ENCODE data around the gene CD109.
"Not testable (repeated sequence)": the region's sequence is repeated elsewhere in the genome, so short reads cannot be mapped to it uniquely, and the experiment has no call there.

CD109 gene

GRCh38 chr6:73702444-73702843 lies 6.4 kb downstream of the CD109 start:
- Histone ChIP-seq H3K36me3 (replicated peaks) (no peaks in the 10 kb centered on the region), H3K27me3 (ENCODE audit: low read depth) (no peaks in the 10 kb centered on the region), H3K9me3 (no peaks in the 10 kb centered on the region), H3K4me3 (no peak overlapping the region), H3K4me1 (no peaks in the 10 kb centered on the region; the same call in 1 of the 2 replicates)
- in situ Hi-C loops (cut with MboI; ENCODE audit: low sequenced_read_pairs) = no loop called here
- DNase-seq (ENCODE audit: low spot score in 2 of 2) = no peak

- DNase-seq (ENCODE audit: low spot score in 2 of 2) = no peak
- in situ Hi-C loops (cut with MboI; ENCODE audit: low sequenced_read_pairs) = no loop called here
- no peaks in the 10 kb centered on the region for H3K27me3 ChIP-seq (ENCODE audit: low read depth)
- no peak overlapping the region for H3K4me3 ChIP-seq
- H3K9me3 ChIP-seq = no peaks in the 10 kb centered on the region
- no peaks in the 10 kb centered on the region; the same call in 1 of the 2 replicates for H3K4me1 ChIP-seq
- no peaks in the 10 kb centered on the region for H3K36me3 ChIP-seq (replicated peaks)
These were observed 7.5 kb downstream of the CD109 start for GRCh38 chr6:73703466-73703865.

GRCh38 chr6:73704260-73704659 lies 8.3 kb downstream of the CD109 start:
- in situ Hi-C loops (cut with MboI; ENCODE audit: low sequenced_read_pairs) = no loop called here
- Histone ChIP-seq H3K4me1 (no peaks in the 10 kb centered on the region; the same call in 1 of the 2 replicates), H3K27me3 (ENCODE audit: low read depth) (no peaks in the 10 kb centered on the region), H3K36me3 (replicated peaks) (no peaks in the 10 kb centered on the region), H3K4me3 (no peak overlapping the region), H3K9me3 (no peaks in the 10 kb centered on the region)
- DNase-seq (ENCODE audit: low spot score in 2 of 2) = no peak

- H3K36me3 ChIP-seq (replicated peaks) = no peaks in the 10 kb centered on the region
- H3K4me3 ChIP-seq = no peak overlapping the region
- in situ Hi-C loops (cut with MboI; ENCODE audit: low sequenced_read_pairs) = no loop called here
- no peaks in the 10 kb centered on the region for H3K9me3 ChIP-seq
- H3K27me3 ChIP-seq (ENCODE audit: low read depth) = no peaks in the 10 kb centered on the region
- no peaks in the 10 kb centered on the region; the same call in 1 of the 2 replicates for H3K4me1 ChIP-seq
- DNase-seq (ENCODE audit: low spot score in 2 of 2) = no peak
These were observed 8.8 kb downstream of the CD109 start for GRCh38 chr6:73704798-73705197.

- in situ Hi-C loops (cut with MboI; ENCODE audit: low sequenced_read_pairs) = no loop called here
- Histone ChIP-seq H3K36me3 (replicated peaks) (no peaks in the 10 kb centered on the region), H3K27me3 (ENCODE audit: low read depth) (no peaks in the 10 kb centered on the region), H3K4me3 (no peak overlapping the region), H3K9me3 (no peaks in the 10 kb centered on the region), H3K4me1 (no peaks in the 10 kb centered on the region; the same call in 1 of the 2 replicates)
- no peak for DNase-seq (ENCODE audit: low spot score in 2 of 2)
These were observed 11.0 kb downstream of the CD109 start for GRCh38 chr6:73706971-73707370.

GRCh38 chr6:73710470-73710869 lies 14.5 kb downstream of the CD109 start:
- Histone ChIP-seq H3K36me3 (replicated peaks) (no peaks in the 10 kb centered on the region), H3K4me1 (no peaks in the 10 kb centered on the region), H3K9me3 (no peaks in the 10 kb centered on the region), H3K4me3 (no peak overlapping the region), H3K27me3 (ENCODE audit: low read depth) (no peaks in the 10 kb centered on the region)
- DNase-seq (ENCODE audit: low spot score in 2 of 2) = no peak
- in situ Hi-C loops (cut with MboI; ENCODE audit: low sequenced_read_pairs) = no loop called here

- no peaks in the 10 kb centered on the region for H3K9me3 ChIP-seq
- no peaks in the 10 kb centered on the region for H3K27me3 ChIP-seq (ENCODE audit: low read depth)
- in situ Hi-C loops (cut with MboI; ENCODE audit: low sequenced_read_pairs) = no loop called here
- H3K36me3 ChIP-seq (replicated peaks) = no peaks in the 10 kb centered on the region
- no peak for DNase-seq (ENCODE audit: low spot score in 2 of 2)
- no peak overlapping the region for H3K4me3 ChIP-seq
- no peaks in the 10 kb centered on the region for H3K4me1 ChIP-seq
These were observed 14.9 kb downstream of the CD109 start for GRCh38 chr6:73710948-73711347.

- Histone ChIP-seq H3K27me3 (ENCODE audit: low read depth) (no peaks in the 10 kb centered on the region), H3K4me1 (no peaks in the 10 kb centered on the region), H3K36me3 (replicated peaks) (no peaks in the 10 kb centered on the region), H3K4me3 (no peak overlapping the region), H3K9me3 (no peaks in the 10 kb centered on the region)
- no peak for DNase-seq (ENCODE audit: low spot score in 2 of 2)
- in situ Hi-C loops (cut with MboI; ENCODE audit: low sequenced_read_pairs) = no loop called here
These were observed 16.7 kb downstream of the CD109 start for GRCh38 chr6:73712535-73713173.

GRCh38 chr6:73713426-73714147 lies 17.6 kb downstream of the CD109 start:
- Histone ChIP-seq H3K27me3 (ENCODE audit: low read depth) (no peaks in the 10 kb centered on the region), H3K36me3 (replicated peaks) (no peaks in the 10 kb centered on the region), H3K9me3 (no peaks in the 10 kb centered on the region), H3K4me1 (no peaks in the 10 kb centered on the region), H3K4me3 (no peak overlapping the region)
- in situ Hi-C loops (cut with MboI; ENCODE audit: low sequenced_read_pairs) = no loop called here
- DNase-seq (ENCODE audit: low spot score in 2 of 2) = no peak

GRCh38 chr6:73715111-73715508 lies 19.1 kb downstream of the CD109 start:
- H3K36me3 ChIP-seq (replicated peaks); H3K4me3 ChIP-seq; DNase-seq (ENCODE audit: low spot score in 2 of 2); in situ Hi-C loops (cut with MboI; ENCODE audit: low sequenced_read_pairs); H3K27me3 ChIP-seq (ENCODE audit: low read depth); H3K4me1 ChIP-seq; H3K9me3 ChIP-seq: not testable (repeated sequence)

- H3K4me1 ChIP-seq = no peaks in the 10 kb centered on the region
- H3K4me3 ChIP-seq = no peak overlapping the region
- in situ Hi-C loops (cut with MboI; ENCODE audit: low sequenced_read_pairs) = no loop called here
- no peaks in the 10 kb centered on the region for H3K9me3 ChIP-seq
- H3K36me3 ChIP-seq (replicated peaks) = no peaks in the 10 kb centered on the region
- H3K27me3 ChIP-seq (ENCODE audit: low read depth) = no peaks in the 10 kb centered on the region
- DNase-seq (ENCODE audit: low spot score in 2 of 2) = no peak
These were observed 23.0 kb downstream of the CD109 start for GRCh38 chr6:73719046-73719445.

- no peaks in the 10 kb centered on the region for H3K36me3 ChIP-seq (replicated peaks)
- in situ Hi-C loops (cut with MboI; ENCODE audit: low sequenced_read_pairs) = no loop called here
- no peak overlapping the region for H3K4me3 ChIP-seq
- no peaks in the 10 kb centered on the region for H3K9me3 ChIP-seq
- H3K4me1 ChIP-seq = no peaks in the 10 kb centered on the region
- H3K27me3 ChIP-seq (ENCODE audit: low read depth) = no peaks in the 10 kb centered on the region
- DNase-seq (ENCODE audit: low spot score in 2 of 2) = no peak
These were observed 26.5 kb downstream of the CD109 start for GRCh38 chr6:73722318-73723060.

- H3K36me3 ChIP-seq (replicated peaks); in situ Hi-C loops (cut with MboI; ENCODE audit: low sequenced_read_pairs): not testable (repeated sequence)
These were observed 27.5 kb downstream of the CD109 start for GRCh38 chr6:73723480-73723879.

GRCh38 chr6:73724389-73724788 lies 28.4 kb downstream of the CD109 start:
- H3K9me3 ChIP-seq = no peaks in the 10 kb centered on the region
- in situ Hi-C loops (cut with MboI; ENCODE audit: low sequenced_read_pairs) = no loop called here
- H3K4me3 ChIP-seq = no peak overlapping the region
- no peaks in the 10 kb centered on the region for H3K4me1 ChIP-seq
- H3K36me3 ChIP-seq (replicated peaks) = no peaks in the 10 kb centered on the region
- no peaks in the 10 kb centered on the region for H3K27me3 ChIP-seq (ENCODE audit: low read depth)
- no peak for DNase-seq (ENCODE audit: low spot score in 2 of 2)

More at GRCh38 chr6:73723480-73723879, 27.5 kb downstream of the CD109 start:
- DNase-seq (ENCODE audit: low spot score in 2 of 2); H3K9me3 ChIP-seq; H3K4me3 ChIP-seq; H3K4me1 ChIP-seq; H3K27me3 ChIP-seq (ENCODE audit: low read depth): not testable (repeated sequence)

Measured in HAP-1 (cell line).